Measurements from ENCODE around the gene APRT.
"Not testable (repeated sequence)": the region's sequence is repeated elsewhere in the genome, so short reads cannot be mapped to it uniquely, and the experiment has no call there.

APRT gene

DNA sequence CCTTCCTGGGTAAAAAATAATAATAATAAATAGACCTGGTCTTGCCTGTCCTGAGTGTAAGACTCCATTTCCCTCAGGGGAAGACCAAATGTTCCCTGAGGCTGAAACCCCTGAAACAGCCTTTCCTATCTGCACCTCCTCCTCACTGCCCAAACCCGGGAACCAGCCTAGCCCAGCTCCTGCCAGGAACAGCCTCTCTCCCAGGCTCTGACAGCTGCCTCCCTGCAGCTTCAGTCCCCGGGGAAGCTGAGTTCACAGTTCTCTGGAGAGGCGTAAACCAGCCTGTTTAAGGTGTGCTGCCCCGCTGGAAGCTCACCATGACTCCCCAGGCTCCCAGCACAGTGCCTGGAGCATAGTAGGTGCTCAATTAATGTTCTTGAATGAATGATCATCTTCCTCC is 15.4 kb downstream of the APRT start:
- TF ChIP-seq, protein P1, sequence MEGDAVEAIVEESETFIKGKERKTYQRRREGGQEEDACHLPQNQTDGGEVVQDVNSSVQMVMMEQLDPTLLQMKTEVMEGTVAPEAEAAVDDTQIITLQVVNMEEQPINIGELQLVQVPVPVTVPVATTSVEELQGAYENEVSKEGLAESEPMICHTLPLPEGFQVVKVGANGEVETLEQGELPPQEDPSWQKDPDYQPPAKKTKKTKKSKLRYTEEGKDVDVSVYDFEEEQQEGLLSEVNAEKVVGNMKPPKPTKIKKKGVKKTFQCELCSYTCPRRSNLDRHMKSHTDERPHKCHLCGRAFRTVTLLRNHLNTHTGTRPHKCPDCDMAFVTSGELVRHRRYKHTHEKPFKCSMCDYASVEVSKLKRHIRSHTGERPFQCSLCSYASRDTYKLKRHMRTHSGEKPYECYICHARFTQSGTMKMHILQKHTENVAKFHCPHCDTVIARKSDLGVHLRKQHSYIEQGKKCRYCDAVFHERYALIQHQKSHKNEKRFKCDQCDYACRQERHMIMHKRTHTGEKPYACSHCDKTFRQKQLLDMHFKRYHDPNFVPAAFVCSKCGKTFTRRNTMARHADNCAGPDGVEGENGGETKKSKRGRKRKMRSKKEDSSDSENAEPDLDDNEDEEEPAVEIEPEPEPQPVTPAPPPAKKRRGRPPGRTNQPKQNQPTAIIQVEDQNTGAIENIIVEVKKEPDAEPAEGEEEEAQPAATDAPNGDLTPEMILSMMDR (IDR thresholded peaks at IDR 0.05; ENCODE audit: insufficient read depth, low read depth, low read length, missing control alignments), result no peak
- no peak for DNase-seq (ENCODE audit: low read depth)
- no peak overlapping the region for H3K4me3 ChIP-seq (ENCODE audit: low read length)

DNA sequence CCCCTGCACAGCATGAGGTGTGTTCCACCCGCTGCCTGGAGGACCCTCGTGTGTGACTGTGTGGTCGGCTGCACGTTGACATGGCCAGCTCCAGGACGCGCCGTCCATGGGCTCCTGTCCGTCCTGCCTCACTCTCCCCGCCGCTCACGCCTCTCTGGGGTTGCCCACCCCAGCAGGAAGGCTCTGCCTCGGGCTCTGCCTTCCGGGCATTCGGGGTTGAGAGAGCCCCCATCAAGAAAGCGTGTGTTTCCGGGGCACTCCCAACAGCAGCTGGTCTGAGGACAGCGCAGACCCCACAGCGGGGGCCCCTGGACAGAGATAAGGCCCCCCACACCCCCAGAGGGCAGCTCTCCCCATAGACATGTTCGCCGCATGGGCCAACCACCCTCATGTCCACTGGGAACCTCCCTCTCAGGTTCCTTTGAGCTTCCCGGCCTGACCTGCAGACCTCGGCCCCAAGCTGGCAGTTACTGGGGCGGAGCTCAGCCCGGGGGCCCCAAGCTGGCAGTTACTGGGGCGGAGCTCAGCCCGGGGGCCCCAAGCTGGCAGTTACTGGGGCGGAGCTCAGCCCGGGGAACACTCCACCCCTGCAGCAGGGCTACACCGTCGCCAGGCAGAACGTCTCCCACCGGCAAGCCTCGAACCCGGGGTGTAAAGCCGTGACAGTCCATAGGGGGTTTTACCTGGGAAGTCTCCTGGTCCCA is 18.3 kb downstream of the APRT start:
- no peak for DNase-seq (ENCODE audit: low read depth)
- no peak overlapping the region for H3K4me3 ChIP-seq (ENCODE audit: low read length)
- TF ChIP-seq, protein P1 (IDR thresholded peaks at IDR 0.05; ENCODE audit: insufficient read depth, low read depth, low read length, missing control alignments), result no peak

DNA sequence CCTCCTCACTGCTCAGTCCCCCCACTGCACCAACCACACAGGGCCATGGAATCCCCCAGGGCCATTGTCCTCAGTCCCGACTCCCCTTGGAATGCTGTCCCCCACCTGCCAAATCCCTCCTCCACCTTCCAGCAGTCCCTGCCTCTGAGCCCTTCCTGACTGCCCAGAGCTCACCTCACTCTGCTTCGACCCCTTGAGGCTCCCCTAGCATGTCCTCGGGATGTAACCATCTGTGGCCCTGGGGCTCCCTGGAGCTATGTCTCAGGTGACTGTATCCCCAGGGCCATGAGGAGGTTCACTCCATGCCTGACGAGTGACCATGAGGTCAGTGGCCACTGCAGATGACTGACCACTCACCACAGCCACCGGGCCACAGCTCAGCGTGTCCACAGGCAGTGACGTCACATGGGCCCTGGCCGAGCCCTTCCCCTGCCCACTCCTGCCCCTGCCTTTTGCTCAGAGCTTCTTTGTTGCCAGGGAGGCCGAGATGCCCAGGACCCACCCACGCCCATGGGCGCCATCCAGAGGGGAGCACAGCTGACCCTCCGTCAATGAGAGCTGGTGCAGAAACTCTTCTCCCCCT is 19.0 kb downstream of the APRT start:
- H3K4me3 ChIP-seq (ENCODE audit: low read length), result no peak overlapping the region
- no peak for DNase-seq (ENCODE audit: low read depth)
- TF ChIP-seq, protein P1 (IDR thresholded peaks at IDR 0.05; ENCODE audit: insufficient read depth, low read depth, low read length, missing control alignments), result no peak

DNA sequence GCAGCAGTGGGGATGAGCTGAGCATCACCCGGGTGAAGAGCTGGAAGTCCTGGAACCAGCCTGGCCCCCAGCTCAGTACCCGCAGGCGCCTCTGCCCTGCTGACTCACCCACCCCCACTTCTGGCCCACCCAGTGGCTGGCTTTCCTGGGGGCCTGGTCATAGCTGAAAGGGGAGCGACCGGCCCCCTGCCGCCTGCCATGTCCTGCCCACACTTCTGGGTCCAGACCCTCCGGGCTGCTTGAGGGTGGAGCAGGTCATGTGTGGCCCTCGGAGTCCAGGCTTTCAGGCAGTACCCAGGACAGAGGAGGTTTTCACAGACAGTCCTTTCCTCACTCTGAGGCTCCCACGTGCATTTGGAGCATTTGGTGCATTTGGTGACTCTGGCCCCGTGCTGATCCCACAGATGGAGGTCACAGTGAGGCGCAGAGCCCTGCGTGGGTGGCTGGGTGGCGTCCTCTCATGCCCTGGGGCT is 19.6 kb downstream of the APRT start:
- no peak for DNase-seq (ENCODE audit: low read depth)
- TF ChIP-seq, protein P1 (IDR thresholded peaks at IDR 0.05; ENCODE audit: insufficient read depth, low read depth, low read length, missing control alignments), result no peak
- H3K4me3 ChIP-seq (ENCODE audit: low read length), result no peak overlapping the region

DNA sequence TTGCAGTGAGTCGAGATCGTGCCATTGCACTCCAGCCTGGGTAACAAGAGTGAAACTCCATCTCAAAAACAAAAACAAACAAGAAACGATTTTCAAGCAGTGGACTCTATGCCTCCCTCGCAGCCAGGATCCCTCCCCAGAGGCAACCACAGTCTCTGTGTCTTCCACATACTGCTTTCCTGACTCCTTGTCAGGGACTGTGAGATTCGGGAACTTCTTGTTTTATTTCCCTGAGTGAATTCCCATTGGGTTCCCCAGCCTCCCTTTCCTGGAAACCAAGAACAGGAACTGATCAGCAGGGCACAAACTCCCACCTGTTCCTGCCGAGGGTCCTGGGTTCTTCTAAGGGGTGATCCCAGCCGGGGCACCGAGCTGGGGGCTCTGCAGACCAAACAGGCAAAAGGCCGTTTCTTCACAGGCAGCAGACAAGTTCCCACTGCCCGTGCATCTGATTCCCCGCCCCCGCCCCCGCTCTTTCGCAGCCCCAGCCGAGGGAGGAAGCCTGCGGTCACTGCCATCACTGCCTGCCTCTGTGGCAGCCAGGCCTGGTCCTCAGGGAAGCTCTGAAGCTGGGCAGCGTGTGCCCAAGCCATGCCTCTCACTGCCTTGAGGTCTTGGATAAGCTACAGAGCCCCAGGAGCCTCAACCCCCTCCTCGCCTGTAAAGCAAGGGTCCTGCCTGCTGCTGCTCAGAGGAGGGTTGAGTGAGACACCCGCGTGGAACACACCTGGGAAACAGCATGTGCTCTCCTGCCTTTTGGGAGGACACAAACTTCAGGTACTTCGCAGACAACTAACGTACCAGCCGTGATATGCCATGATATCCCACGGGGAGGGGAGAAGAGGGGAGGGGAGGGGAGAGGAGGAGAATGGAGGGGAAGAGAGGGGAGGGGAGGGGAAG is 21.2 kb downstream of the APRT start:
- DNase-seq (ENCODE audit: low read depth), result no peak
- TF ChIP-seq, protein P1 (IDR thresholded peaks at IDR 0.05; ENCODE audit: insufficient read depth, low read depth, low read length, missing control alignments), result no peak
- no peak overlapping the region for H3K4me3 ChIP-seq (ENCODE audit: low read length)

DNA sequence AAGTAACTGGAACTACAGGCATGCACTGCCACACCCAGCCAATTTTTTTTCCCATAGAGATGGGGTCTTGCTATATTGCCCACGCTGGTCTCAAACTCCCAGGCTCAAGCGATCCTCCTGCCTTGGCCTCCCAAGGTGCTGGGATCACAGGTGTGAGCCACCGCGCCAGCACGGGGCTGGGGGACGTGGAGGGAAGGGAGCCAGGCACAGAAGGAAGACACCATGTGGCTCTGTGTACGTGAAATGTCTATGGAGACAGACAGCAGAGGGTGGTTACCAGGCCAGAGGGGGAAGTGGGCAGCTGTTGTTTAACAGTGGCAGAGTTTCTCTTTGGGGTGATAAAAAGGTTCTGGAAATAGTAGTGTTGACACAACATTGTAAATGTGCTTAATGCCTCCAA is 22.1 kb downstream of the APRT start:
- no peak overlapping the region for H3K4me3 ChIP-seq (ENCODE audit: low read length)
- TF ChIP-seq, protein P1 (IDR thresholded peaks at IDR 0.05; ENCODE audit: insufficient read depth, low read depth, low read length, missing control alignments), result no peak
- no peak for DNase-seq (ENCODE audit: low read depth)

DNA sequence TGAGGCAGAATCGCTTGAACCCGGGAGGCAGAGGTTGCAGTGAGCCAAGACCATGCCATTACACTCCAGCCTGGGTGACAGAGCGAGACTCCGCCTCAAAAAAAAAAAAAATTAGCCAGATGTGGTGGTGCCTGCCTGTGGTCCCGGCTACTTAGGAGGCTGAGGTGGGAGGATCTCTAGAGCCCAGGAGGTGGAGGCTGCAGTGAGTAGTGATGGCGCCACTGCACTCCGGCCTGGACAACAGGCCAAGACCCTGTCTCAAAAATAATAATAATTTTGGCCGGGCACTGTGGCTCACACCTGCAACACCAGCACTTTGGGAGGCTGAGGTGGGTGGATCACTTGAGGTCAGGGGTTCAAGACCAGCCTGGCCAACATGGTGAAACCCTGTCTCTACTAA is 23.0 kb downstream of the APRT start:
- not testable (repeated sequence) for DNase-seq (ENCODE audit: low read depth)

More for the DNA sequence above, 23.0 kb downstream of the APRT start:
- not testable (repeated sequence) for H3K4me3 ChIP-seq (ENCODE audit: low read length)

All from epithelial cell of esophagus (primary cell).